GM21737 (cell line): ENCODE data around the gene UNC13D.
A peak's percentile ranks its signal among the peaks of the same experiment; 100 is the strongest.
"Not testable (repeated sequence)": the region's sequence is repeated elsewhere in the genome, so short reads cannot be mapped to it uniquely, and the experiment has no call there.

Experiments used
- ATAC-seq: cut with Tn5 transposase; IDR thresholded peaks from one replicate; pipeline ENCODE4 v1.9.1; 2021; ENCODE audit warnings: mild to moderate bottlenecking, moderate library complexity; ENCODE audit not compliant: unreplicated experiment

UNC13D gene

DNA sequence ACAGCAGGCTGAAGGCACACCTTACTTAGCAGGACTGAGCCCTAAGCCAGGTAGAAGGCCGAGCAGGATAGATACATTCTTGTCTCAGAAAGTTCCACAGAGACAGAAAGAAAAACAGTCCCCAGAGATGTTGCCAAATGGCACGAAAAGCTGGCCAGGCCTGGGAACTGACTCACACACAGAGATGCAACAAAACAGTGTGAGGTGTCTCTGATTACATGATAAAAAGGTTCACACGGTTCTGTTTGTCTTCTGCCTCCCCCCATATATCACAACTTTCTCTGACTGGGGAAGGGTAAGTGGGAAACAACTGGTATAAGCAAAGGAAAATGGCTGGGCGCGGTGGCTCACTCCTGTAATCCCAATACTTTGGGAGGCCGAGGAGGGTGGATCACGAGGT is 9.2 kb upstream of the UNC13D start:
- ATAC-seq: no peak

DNA sequence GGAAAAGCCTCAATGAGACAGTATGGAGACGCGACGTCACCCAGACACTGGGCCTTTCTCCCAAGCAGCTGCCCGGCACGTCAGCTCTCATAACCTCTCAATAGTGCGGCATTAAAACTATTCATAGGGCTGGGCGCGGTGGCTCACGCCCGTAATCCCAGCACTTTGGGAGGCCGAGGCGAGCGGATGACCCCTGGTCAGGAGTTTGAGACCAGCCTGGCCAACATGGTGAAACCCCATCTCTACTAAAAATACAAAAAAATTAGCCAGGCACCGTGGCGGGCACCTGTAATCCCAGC is 7.4 kb upstream of the UNC13D start:
- ATAC-seq: not testable (repeated sequence)

DNA sequence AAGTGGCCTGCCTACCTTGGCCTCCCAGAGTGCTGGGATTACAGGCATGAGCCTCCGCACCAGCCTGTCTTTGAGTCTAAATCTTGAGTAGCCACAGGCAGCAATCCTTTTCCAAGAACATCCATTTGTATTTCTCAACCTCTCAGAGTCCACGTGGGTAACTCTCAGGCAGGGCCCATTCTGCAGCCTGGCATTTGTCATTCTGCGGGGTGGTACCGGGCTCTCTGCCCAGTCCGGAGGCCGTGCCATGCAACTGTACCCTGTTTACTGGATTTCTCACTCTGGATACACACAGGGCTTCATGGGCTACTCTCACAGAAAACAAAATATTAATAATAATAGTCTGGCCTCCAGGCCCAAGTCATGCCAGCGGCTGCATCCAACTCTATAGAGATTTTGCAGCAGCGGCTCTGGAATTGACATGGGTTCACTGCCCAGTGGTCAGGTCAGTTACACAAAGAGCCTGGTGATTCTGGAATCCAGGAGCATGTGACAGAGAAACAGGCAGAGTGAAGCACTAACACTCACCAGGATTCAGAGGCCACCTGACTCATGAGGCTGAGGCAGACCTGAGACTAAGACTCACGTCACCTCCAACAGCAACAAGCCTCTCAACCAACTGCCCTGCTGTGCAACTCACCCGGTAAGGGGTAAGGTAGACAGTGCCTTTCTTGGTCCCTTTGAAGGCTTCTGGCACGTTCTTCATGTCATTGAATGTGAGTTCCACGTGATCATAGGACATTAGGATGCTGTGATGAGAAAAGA is 6.9 kb upstream of the UNC13D start:
- no peak for ATAC-seq

DNA sequence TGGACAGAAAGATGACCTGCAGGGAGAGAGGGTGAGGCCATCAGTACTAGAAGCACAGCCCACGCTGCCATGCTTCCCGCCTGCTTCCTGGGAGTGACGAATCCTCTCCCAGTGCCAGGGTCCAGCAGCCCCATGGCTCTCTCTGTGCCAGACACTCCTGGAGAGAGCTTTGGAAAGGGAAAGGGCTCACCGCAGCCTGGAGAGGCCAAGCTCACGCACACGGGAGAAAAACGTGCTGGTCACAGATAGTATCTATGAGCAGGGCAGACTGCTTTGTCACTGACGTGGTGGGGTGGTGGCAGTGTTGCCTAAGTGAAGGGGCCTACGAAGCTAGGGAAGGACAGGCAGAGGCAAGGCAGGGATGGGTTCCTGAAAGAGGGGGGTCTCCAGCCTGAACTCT is 5.5 kb upstream of the UNC13D start:
- ATAC-seq: no peak

DNA sequence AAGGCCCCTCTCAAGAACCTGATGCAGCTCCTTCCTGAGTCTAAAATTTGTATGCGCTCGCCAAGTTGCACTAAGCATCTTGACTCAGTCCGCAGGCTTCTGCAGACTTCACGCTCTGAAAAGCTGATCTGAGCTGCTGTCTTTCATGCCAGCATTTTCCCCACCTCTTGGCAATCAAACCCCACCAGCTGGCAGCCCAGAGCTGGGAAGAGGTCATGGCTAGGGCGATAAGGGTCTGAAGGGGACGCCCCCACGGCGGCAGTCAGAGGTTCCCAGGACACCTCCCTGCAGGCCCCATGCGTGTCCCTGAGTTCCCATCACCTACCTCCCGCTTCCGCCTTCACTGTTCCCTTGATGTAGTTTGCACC is 5.1 kb upstream of the UNC13D start:
- ATAC-seq: no peak

DNA sequence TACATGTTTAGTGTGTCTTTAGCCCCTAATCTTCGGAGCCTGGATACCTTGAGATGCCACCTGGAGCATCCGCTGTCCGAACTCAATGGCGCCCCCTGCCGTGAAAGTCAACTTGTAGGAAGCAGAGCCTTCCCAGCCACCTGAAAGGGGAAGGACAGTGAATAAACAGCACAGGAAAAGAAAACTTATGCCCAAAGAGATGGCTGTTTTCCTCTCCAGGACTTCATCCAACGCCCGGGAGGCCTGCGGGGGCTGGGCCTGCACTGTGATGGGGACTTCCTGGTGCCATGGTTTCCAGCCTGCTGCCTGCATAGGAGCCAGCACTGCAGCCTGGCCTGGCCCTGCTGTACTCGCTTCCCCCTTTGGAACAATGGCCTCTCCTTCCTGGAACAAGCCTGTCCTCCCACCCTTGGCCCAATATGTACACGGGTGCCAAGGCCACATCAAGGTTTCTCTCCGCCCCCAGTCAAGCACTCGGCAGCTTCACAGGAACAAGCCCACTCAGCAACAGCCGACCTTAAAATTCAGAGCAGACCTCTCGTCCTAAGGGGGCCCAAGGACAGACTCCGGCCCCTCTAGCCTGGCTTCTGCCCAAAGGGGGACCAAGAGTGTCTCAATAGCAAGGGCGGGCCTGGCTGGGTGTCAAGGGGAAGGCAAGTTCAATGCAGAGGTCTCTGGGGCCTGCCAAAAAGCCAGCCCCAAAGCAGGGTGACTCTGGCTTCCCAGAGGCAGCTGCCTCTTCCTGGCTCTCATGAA is 4.5 kb upstream of the UNC13D start:
- no peak for ATAC-seq

DNA sequence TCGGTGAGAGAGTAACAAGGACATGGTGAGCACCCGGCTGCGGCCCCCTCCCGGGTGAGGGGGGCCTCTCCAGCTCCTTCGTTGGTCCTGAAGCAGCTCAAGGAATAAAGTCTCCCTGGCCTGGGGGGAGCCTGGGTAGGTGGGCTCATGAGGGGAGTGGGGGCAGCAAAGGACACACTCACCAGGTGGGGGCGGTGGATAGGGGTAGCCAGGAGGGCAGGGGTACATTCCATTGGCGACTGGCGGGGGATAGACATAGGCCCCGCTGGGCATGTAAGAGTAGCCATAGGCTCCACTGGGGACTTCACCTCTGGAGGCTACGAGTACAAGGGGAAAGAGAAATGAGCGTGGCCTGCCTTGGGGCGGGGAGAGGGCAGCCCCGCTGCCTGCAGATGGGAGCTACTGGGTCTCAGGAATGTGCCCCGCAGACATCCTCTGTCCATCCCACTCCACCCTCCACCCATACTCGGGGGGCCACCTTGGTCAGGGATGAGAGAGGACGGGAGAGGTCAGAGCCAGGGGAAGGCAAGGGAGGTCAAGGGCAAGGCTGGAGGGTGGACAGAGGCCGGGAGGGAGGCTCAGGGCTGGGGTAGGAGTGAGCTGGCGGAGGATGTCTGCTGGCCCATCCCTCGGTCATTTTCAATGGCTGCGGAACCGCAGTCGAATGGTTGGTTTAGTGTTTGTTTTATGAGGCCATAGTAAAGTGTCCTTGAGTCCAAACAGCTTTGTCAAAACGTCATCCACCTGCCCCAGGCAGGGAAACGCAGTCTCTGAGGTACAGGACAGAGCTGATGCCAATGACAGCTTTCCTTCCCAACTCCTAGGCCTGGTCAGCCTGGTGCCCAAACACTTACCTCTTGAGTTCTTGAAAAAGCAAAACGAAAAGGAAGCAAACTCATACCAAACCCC is 3.7 kb upstream of the UNC13D start:
- no peak for ATAC-seq

DNA sequence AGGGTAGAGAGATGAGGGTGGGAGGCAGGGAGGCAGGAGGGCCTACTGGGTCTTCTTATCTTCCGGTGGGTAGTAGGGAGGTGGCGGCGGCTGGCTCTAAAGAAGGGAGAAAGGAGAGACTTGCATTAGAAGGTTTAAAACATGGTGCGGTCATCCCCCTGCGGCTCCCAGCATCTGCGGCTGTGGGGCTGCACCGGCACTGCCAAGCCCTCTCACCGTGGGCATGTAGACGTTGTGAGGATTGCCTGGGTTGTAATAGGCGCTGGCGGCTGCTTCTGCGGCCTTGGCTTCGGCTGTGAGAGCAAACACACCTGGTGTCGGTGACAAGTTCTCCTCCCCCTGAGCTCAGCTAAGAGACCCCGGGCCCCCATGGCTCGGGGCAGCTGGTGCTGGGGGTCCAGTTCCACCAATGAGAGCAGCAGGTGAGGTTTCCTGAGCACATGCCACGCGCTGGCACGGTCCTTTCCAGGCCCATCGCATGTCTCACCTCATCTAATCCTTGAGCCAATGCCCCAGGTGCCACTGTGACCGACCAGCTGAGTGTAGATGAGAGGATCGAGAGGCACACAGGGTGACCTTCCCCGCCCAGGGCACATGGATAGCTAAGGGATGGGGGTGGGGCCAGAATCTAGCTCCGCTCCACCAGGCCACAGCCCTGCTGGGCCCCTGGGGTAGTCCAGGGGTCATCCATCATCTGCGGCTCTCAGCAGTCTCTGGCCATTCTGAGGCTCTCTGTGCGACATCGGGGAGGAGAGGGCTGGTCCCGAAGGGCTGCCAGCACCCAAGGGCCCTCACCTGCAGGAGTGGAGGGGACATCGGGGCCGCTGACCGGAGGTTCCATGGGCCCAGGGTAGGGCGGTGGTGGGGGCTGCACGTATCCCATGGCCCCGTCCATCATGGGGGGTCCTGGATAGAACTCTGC is 2.7 kb upstream of the UNC13D start:
- no peak for ATAC-seq

DNA sequence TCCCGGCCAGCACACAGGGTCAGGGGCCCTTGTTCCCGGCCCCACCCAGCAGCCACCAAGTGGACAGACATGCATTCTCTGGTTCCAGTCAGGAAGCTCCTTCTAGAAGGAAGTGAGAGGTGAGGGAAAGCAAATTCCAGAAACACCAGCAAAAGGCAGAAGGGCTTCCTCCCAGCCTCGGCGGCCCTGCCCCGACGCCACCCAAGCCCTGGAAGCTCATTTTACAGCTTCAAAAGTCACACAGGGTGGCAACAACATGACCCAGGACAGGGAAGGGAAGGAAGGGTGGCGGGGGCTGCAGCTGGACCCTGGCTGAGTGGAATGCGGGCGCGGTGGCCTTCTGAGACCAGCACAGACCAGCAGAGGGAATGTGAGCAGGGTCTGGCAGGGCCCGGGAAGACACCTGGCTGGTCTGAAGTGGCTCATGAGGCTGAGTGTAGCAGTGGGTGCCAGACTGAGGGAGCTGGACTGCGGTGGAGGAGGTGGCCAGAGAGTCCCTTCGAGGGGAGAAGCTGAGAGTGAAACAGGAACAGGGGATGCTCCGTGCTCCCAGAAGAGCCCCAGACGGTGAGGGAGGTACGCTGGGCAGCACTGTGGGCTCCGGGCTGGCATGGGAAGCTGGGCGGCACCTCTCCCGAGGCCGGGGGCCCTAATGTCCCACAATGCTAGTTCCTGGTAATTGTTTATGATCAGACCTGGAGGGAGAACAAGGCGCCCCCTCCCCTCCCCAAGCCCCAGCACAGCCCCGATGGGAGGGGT is 1.9 kb upstream of the UNC13D start:
- no peak for ATAC-seq

DNA sequence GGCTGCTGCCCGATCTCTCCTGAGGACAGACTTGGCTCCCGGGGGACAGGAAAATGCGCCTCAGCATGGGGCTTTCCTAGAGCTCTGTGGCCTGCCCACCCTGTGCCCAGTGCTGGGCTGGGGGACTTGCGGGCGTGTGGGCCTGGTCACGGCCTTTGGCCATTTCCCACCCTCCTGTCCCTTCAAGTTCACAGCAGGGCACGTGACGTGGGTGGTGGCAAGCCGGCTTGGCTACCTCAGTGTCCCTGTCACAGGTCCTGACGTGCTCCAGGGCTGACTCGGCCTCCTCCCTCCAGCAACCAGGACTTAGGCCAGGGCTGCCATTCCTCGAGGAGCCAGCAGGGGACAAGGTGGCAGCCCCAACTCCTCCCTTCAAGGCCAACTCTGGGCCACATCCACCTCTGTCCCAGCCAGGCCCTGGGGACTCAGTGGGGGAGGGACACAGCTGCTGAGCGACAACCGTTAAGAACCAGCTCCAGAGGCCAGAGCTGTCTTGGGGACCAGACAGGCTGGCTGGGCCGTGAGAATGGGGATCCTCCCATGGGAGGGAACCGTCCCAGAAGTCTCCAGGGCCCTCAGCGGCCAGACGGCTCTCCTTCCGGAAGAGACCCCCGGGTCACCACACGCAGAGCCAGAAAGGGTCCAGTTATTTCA is 981 bp upstream of the UNC13D start:
- ATAC-seq: peak; percentile 72

DNA sequence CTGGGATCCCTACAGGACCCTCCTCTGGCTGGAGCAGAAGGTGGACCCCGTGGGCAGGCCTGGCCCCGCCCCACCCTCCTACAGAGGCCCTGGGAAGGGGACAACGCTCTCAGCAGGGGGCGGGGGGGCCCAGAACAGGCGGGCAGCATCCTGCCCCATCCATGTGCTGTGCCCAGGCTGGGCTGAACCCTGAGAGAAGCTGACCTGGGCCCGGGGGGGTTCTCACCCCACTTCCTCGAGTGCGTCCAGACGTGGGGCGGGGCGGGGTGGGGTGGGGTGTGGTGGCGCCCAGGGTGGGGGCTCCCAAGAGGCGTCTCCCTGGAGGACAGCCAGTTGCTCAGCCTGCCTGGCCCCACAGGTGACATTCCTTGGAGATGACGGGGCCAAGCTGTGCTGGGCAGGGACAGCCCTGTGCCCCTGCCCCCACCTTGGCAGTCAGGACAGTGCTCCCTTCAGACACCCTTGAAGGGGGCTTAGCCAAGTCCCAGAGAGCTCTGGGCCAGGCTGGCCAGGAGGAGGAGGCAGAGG is 390 bp upstream of the UNC13D start:
- ATAC-seq: no peak

DNA sequence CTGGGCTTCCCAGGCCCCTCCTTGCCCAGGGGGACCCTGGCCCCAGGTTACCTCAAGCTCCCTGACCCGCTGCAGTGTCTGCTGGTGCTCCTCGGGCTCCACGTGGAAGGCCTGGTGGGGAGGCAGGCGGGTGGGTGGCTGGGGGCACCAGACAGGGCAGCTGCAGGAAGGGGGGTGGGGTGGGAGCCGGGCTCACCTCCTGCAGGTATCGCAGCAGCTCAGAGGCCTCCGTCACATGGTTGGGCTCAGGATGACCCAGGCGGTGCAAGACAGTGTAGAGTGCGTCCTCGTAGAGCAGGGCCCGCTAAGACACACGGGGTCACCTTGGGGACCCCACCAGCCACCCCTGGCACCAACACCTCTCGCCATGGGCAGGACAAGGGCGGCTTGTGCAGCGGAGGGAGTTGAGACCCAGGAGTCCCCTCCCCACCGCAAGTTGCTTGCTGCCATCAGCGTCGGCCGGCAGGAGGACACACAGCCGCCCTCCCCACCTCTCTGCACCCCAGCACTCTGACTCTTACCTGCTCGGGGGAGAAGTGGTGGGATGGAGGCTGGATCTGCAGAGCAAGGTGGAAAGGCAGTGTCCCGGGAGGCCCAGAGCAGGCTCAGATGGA is 1.1 kb downstream of the UNC13D start:
- ATAC-seq: no peak

DNA sequence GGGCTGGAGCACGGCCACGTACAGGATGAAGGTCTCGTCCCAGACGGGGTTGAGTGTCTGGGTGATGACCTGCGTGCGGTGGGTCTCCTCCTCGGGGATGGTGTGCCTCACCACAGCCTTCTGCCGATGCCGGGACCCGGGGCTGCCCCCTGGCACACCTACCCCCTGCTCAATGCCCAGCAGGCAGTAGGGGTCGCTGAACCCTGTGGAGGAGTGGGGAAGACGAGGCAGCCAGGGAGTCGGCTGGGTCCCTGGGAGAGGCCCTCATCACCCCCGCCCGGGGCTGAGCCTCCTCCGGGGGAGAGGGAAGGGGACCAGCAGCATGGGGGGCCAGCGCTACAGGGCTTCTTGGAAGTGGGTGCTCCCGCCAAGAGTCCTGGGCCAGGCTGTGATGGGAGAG is 1.8 kb downstream of the UNC13D start:
- ATAC-seq: no peak

DNA sequence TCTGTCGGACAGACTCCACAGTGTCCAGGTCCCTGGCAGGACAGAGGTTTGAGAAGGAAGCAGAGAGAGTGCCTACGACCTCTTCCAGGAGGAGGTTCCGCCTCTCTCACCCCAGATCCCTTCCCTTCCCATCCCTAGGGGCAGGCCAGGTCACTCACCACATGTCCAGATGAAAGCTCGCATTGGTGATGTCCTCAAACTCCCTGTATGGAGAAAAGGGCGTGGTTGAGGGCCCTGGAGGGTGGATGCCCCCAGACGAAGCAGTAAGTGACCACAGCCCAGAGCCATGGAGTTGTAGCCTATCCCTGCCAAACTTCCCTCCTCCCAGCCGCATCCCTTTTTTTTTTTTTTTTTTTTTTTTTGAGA is 3.4 kb downstream of the UNC13D start:
- no peak for ATAC-seq

DNA sequence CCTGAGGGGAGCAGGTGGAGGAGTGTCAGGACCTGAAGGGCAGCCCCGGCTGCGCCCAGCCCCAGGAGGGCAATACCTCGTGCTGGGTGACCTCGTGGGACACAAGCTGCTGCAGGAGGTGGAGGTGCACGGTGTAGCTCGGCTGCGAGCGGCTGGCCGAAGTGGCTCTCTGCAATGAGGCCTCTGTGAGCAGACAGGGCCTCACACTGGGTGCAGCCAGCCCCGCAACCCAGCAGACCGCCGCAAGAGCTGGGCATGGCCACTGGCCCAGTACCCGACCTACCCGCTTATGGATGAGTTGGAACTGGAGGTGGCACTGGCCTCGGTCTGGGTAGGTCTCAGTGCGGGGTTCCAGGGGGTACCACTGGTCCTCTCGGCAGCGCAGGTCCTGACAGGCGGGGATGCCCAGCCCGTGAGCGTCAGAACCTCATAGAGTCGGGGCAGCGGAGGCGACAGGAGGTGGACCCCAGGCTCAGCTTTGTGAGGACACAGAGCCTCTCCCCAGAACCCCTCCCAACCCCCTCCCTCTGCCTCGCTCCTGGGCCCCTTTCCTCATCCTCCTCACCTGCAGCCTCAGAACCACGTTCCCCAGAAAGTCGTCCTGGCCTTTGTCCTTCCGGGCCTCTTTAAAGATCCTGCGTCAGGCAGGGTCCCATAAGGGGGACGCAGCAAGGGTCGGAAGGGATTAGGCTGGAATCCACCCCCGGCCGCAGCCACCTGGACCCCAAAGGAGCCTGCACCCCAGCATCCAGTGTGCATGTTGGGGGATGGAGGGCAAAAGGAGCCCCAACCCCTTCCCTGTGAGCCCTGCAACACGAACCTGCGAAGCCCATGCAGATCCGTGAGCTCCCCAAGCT is 4.0 kb downstream of the UNC13D start:
- no peak for ATAC-seq

DNA sequence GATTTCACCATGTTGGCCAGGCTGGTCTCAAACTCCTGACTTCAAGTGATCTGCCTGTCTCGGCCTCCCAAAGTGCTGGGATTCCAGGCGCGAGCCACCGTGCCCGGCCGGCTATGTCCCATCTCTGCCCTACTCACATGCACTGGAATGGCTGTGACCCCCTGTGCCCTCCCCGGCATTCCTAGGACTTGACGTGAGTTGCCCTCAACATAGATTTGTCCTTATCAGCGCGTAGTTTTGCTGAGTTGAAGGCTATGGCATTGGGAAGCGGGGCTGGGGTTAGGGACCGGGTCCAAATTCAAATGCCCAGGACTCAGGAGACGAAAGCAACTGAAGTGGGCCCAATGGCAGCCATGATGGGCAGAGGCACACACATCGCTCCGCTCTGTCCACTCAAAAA is 5.8 kb downstream of the UNC13D start:
- ATAC-seq: no peak

DNA sequence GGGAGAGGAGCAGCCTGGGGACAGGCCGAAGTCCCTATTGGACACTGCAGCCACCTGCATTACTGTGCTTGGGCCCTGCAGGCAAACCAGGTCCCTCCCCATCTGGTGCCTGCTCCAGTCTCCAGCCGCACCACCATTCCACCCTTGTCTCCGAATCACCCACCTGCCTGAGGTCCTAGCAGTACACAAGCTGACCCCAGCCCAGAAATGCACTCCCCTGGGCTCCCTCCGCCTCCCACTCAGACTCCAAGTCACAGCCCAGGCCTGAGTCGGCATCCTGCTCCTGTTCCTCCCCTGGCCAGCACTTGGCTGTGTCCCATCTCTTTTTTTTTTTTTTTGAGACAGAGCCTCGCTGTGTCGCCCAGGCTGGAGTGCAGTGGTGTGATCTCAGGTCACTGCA is 6.3 kb downstream of the UNC13D start:
- no peak for ATAC-seq

DNA sequence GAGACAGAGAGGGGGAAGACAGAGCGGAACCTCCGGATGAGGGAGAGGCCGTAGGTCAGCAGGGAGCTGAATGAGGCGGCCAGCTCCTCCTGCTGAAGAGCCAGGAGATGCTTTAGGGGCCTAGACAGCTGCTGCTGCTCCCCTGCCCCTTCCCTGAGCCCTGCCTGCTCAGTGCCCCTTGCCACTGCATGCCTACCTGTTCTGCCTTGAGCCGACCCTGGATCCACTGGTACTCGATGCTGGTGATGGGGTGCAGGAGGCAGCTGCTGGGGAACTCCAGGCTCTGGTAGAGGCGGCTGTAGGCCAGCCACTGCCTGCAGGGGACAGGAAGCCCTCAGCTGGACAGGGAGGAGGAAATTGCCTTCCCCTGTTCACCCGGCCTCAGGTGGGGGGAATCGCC is 7.6 kb downstream of the UNC13D start:
- no peak for ATAC-seq
